Measurements from ENCODE around the gene LIPC. TPM values are rescaled to one million over a fixed set of nuclear protein-coding genes. Genes with fewer than 3 reads are reported as not detected.

Gene LIPC
- total RNA-seq, 1 donor from 2014 or later = 0.62 TPM

DNA sequence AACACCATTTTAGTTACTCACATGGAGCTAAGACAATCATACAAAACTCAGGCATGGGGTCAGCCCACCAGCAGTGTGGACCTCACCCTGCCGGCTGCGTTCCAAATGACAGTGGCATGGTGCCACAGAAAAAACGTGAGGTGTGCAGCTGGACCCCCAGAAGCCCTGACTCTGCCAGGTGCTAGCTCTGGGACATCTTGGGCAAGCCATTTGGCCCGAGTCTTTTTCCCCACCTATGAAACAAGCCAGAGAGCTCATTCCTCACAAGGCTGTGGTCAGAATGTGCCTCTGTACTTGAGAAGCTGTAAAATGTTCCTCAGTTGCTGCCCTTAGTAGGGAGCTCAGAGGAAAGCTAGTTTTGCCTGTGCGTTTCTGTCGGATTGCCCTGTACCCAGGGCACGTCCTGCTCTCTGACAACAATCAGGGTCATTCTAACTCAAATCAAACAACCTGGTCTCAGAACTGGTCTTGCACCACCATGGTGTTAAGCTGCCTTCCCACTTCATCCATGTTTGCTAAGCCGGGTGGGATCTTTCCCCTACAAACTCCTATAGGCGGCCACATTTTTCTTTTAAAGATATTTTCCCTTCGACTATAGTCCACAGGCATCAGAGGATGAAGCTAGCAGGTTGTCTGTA is 44.9 kb downstream of the LIPC start:
- Mint-ChIP-seq H3K27ac (peak overlapping the region; percentile 75), H3K27me3 (ENCODE audit: insufficient read depth) (no peaks in the 10 kb centered on the region), H3K4me3 (no peak overlapping the region), H3K36me3 (ENCODE audit: low read depth) (peaks cover 12% of the 10 kb centered on the region), H3K9me3 (no peaks in the 10 kb centered on the region), H3K4me1 (ENCODE audit: low read depth) (peaks cover 65% of the 10 kb centered on the region)
- DNase-seq (ENCODE audit: low spot score) = no peak
- intact Hi-C loops (cut with micrococcal nuclease) = no loop called here

DNA sequence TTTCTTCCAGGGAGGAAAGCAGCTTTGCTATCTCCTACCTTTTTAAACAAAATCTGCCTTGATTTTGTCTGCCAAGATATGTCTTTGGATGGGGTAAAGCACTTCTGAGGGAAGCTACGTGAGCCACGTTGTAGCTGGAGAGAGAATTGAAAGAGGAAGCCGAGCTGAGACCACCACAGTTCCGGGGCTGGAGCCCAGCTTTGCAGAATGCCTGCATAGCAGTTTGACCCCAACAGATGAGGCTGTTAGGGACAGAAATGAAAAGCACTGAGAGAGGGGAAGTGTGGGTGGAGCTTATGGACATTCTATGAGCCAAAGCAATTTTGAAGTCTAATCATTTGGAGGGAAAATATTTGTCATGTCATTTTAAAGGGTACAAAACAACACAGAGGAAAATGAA is 45.4 kb downstream of the LIPC start:
- Mint-ChIP-seq H3K27me3 (ENCODE audit: insufficient read depth) (no peaks in the 10 kb centered on the region), H3K36me3 (ENCODE audit: low read depth) (peaks cover 12% of the 10 kb centered on the region), H3K9me3 (no peaks in the 10 kb centered on the region), H3K4me1 (ENCODE audit: low read depth) (peaks cover 62% of the 10 kb centered on the region), H3K4me3 (no peak overlapping the region), H3K27ac (peak overlapping the region; percentile 75)
- no peak for DNase-seq (ENCODE audit: low spot score)
- intact Hi-C loops (cut with micrococcal nuclease) = no loop called here

GRCh38 chr15:58478035-58478434 is 46.2 kb downstream of the LIPC start:
- Mint-ChIP-seq H3K9me3 (peaks cover 1% of the 10 kb centered on the region), H3K36me3 (ENCODE audit: low read depth) (peaks cover 12% of the 10 kb centered on the region), H3K27me3 (ENCODE audit: insufficient read depth) (no peaks in the 10 kb centered on the region), H3K4me1 (ENCODE audit: low read depth) (peaks cover 59% of the 10 kb centered on the region), H3K4me3 (no peak overlapping the region), H3K27ac (peak overlapping the region; percentile 61)
- intact Hi-C loops (cut with micrococcal nuclease) = no loop called here
- no peak for DNase-seq (ENCODE audit: low spot score)

DNA sequence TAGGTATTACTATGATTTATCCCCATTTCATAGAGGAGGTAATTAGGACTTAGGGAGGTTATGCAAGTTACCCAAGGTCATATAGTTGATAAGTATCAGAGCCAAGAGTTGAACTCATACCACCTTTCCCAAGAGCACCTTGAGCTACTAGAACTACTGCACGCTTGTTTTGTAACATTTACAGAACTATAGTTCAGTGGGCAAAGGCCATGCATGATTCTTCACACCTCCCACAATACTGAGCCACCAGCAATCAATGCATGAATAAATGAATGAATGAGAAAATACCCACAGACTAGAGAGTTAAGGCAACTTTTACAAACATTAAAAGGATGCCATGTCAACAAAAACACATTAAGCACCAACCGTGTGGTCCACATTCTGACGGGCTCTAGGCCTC is 46.8 kb downstream of the LIPC start:
- no peak overlapping the region for H3K27ac Mint-ChIP-seq
- peaks cover 14% of the 10 kb centered on the region for H3K36me3 Mint-ChIP-seq (ENCODE audit: low read depth)
- peaks cover 5% of the 10 kb centered on the region for H3K9me3 Mint-ChIP-seq
- H3K4me1 Mint-ChIP-seq (ENCODE audit: low read depth) = peaks cover 59% of the 10 kb centered on the region
- intact Hi-C loops (cut with micrococcal nuclease) = no loop called here
- no peak overlapping the region for H3K4me3 Mint-ChIP-seq
- DNase-seq (ENCODE audit: low spot score) = no peak
- no peaks in the 10 kb centered on the region for H3K27me3 Mint-ChIP-seq (ENCODE audit: insufficient read depth)

- H3K4me1 Mint-ChIP-seq (ENCODE audit: low read depth) = peaks cover 59% of the 10 kb centered on the region
- intact Hi-C loops (cut with micrococcal nuclease) = no loop called here
- no peak overlapping the region for H3K4me3 Mint-ChIP-seq
- peaks cover 5% of the 10 kb centered on the region for H3K9me3 Mint-ChIP-seq
- H3K36me3 Mint-ChIP-seq (ENCODE audit: low read depth) = peaks cover 12% of the 10 kb centered on the region
- no peak for DNase-seq (ENCODE audit: low spot score)
- H3K27me3 Mint-ChIP-seq (ENCODE audit: insufficient read depth) = no peaks in the 10 kb centered on the region
- H3K27ac Mint-ChIP-seq = no peak overlapping the region
Measured at GRCh38 chr15:58479941-58480340, 48.1 kb downstream of the LIPC start.

- peaks cover 9% of the 10 kb centered on the region for H3K9me3 Mint-ChIP-seq
- DNase-seq (ENCODE audit: low spot score) = no peak
- peak overlapping the region; percentile 77 for H3K27ac Mint-ChIP-seq
- no peaks in the 10 kb centered on the region for H3K27me3 Mint-ChIP-seq (ENCODE audit: insufficient read depth)
- peaks cover 56% of the 10 kb centered on the region for H3K4me1 Mint-ChIP-seq (ENCODE audit: low read depth)
- peaks cover 12% of the 10 kb centered on the region for H3K36me3 Mint-ChIP-seq (ENCODE audit: low read depth)
- intact Hi-C loops (cut with micrococcal nuclease) = no loop called here
- H3K4me3 Mint-ChIP-seq = no peak overlapping the region
Measured at GRCh38 chr15:58483376-58483775, 51.6 kb downstream of the LIPC start.

- peak overlapping the region; percentile 99 for H3K27ac Mint-ChIP-seq
- intact Hi-C loops (cut with micrococcal nuclease) = loop anchor here (1.0 to 5.0 kb wide), 4 partner anchors 12 to 33 kb away; no protein-coding TSS in a partner anchor
- peaks cover 51% of the 10 kb centered on the region for H3K4me1 Mint-ChIP-seq (ENCODE audit: low read depth)
- H3K27me3 Mint-ChIP-seq (ENCODE audit: insufficient read depth) = no peaks in the 10 kb centered on the region
- H3K9me3 Mint-ChIP-seq = peaks cover 20% of the 10 kb centered on the region
- H3K4me3 Mint-ChIP-seq = peak overlapping the region; percentile 56
- peak; percentile 55 for DNase-seq (ENCODE audit: low spot score)
- peaks cover 11% of the 10 kb centered on the region for H3K36me3 Mint-ChIP-seq (ENCODE audit: low read depth)
Measured at GRCh38 chr15:58484791-58485600, 53.2 kb downstream of the LIPC start.

- H3K27ac Mint-ChIP-seq = peak overlapping the region; percentile 99
- no peak overlapping the region for H3K4me3 Mint-ChIP-seq
- no peaks in the 10 kb centered on the region for H3K27me3 Mint-ChIP-seq (ENCODE audit: insufficient read depth)
- peaks cover 10% of the 10 kb centered on the region for H3K36me3 Mint-ChIP-seq (ENCODE audit: low read depth)
- peaks cover 53% of the 10 kb centered on the region for H3K4me1 Mint-ChIP-seq (ENCODE audit: low read depth)
- no peak for DNase-seq (ENCODE audit: low spot score)
- intact Hi-C loops (cut with micrococcal nuclease) = loop anchor here (5.0 kb wide), 1 partner anchor 34 kb away; no protein-coding TSS in a partner anchor
- H3K9me3 Mint-ChIP-seq = peaks cover 21% of the 10 kb centered on the region
Measured at GRCh38 chr15:58486062-58486461, 54.3 kb downstream of the LIPC start.

GRCh38 chr15:58486564-58486963 is 54.8 kb downstream of the LIPC start:
- H3K4me3 Mint-ChIP-seq = no peak overlapping the region
- H3K9me3 Mint-ChIP-seq = peaks cover 21% of the 10 kb centered on the region
- DNase-seq (ENCODE audit: low spot score) = no peak
- H3K4me1 Mint-ChIP-seq (ENCODE audit: low read depth) = peaks cover 58% of the 10 kb centered on the region
- intact Hi-C loops (cut with micrococcal nuclease) = loop anchor here (5.0 kb wide), 1 partner anchor 34 kb away; no protein-coding TSS in a partner anchor
- no peaks in the 10 kb centered on the region for H3K27me3 Mint-ChIP-seq (ENCODE audit: insufficient read depth)
- peak overlapping the region; percentile 99 for H3K27ac Mint-ChIP-seq
- peaks cover 10% of the 10 kb centered on the region for H3K36me3 Mint-ChIP-seq (ENCODE audit: low read depth)

GRCh38 chr15:58487041-58487723 is 55.4 kb downstream of the LIPC start:
- H3K36me3 Mint-ChIP-seq (ENCODE audit: low read depth) = peaks cover 10% of the 10 kb centered on the region
- peaks cover 21% of the 10 kb centered on the region for H3K9me3 Mint-ChIP-seq
- no peak overlapping the region for H3K4me3 Mint-ChIP-seq
- H3K27ac Mint-ChIP-seq = no peak overlapping the region
- intact Hi-C loops (cut with micrococcal nuclease) = loop anchor here (5.0 kb wide), 1 partner anchor 35 kb away; no protein-coding TSS in a partner anchor
- DNase-seq (ENCODE audit: low spot score) = no peak
- no peaks in the 10 kb centered on the region for H3K27me3 Mint-ChIP-seq (ENCODE audit: insufficient read depth)
- peaks cover 64% of the 10 kb centered on the region for H3K4me1 Mint-ChIP-seq (ENCODE audit: low read depth)

DNA sequence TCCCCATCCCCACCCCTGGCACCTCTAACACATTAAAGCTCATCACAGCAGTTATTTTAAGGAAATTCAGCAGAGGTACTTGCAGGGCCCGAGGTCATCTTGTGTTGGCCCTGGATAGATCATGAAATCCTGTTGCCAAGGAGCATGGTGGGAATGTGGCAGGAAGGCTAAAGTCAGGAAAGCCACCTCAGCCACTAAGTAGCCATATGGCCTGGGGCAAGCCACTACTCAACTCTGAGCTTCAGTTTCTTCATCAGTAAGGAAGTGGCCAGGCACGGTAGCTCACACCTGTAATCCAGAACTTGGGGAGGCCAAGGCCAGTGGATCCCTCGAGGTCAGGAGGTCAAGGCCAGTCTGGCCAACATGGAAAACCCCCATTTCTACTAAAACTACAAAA is 55.9 kb downstream of the LIPC start:
- Mint-ChIP-seq H3K4me3 (no peak overlapping the region), H3K4me1 (ENCODE audit: low read depth) (peaks cover 70% of the 10 kb centered on the region), H3K9me3 (peaks cover 21% of the 10 kb centered on the region), H3K36me3 (ENCODE audit: low read depth) (peaks cover 10% of the 10 kb centered on the region), H3K27me3 (ENCODE audit: insufficient read depth) (no peaks in the 10 kb centered on the region), H3K27ac (no peak overlapping the region)
- no peak for DNase-seq (ENCODE audit: low spot score)
- intact Hi-C loops (cut with micrococcal nuclease) = loop anchor here (5.0 kb wide), 1 partner anchor 35 kb away; no protein-coding TSS in a partner anchor

GRCh38 chr15:58489289-58490085 is 57.7 kb downstream of the LIPC start:
- no peaks in the 10 kb centered on the region for H3K27me3 Mint-ChIP-seq (ENCODE audit: insufficient read depth)
- H3K4me3 Mint-ChIP-seq = no peak overlapping the region
- H3K27ac Mint-ChIP-seq = no peak overlapping the region
- intact Hi-C loops (cut with micrococcal nuclease) = loop anchor here (5.0 kb wide), 1 partner anchor 37 kb away; no protein-coding TSS in a partner anchor
- peaks cover 16% of the 10 kb centered on the region for H3K9me3 Mint-ChIP-seq
- no peak for DNase-seq (ENCODE audit: low spot score)
- H3K4me1 Mint-ChIP-seq (ENCODE audit: low read depth) = peaks cover 68% of the 10 kb centered on the region
- H3K36me3 Mint-ChIP-seq (ENCODE audit: low read depth) = peaks cover 11% of the 10 kb centered on the region
